CD4-positive, CD25-positive, alpha-beta regulatory T cell (primary cell): ENCODE measurements around the gene SNCA. TPM values are rescaled to one million over a fixed set of nuclear protein-coding genes. Genes with fewer than 3 reads are reported as not detected.

Experiments used
- ATAC-seq, 2 donors: fragments of 150-1000 bp; cut with Tn5 transposase; one replicate each; pipeline ENCODE4 v1.10.0; 2021; ENCODE audit warnings: low read depth in 2 of 2, moderate number of reproducible peaks in 2 of 2, moderate library complexity in 1 of 2
- DNase-seq, 3 donors: peaks; one replicate each; pipeline versions ENCODE4 v3.0.0 to v3.0.0-alpha.2; 2012 to 2022; ENCODE audit warnings: mixed read lengths in 1 of 3
- H3K27ac ChIP-seq: one replicate; pipeline ENCODE4 v1.7.0; 2013; ENCODE audit warnings: mild to moderate bottlenecking, low read length; ENCODE audit not compliant: insufficient read depth, poor library complexity, severe bottlenecking
- H3K27me3 ChIP-seq: one replicate; pipeline ENCODE4 v1.7.0; 2013; ENCODE audit warnings: low read length; ENCODE audit not compliant: control insufficient read depth, insufficient read depth
- H3K36me3 ChIP-seq: one replicate; pipeline ENCODE4 v1.7.0; 2013; ENCODE audit warnings: mild to moderate bottlenecking, low read length, moderate library complexity; ENCODE audit not compliant: control insufficient read depth, insufficient read depth
- H3K4me1 ChIP-seq: 2 replicates; pipeline ENCODE4 v1.7.0; 2013; ENCODE audit warnings: mild to moderate bottlenecking, low read length; ENCODE audit not compliant: insufficient read depth, control insufficient read depth, poor library complexity, severe bottlenecking
- H3K4me3 ChIP-seq: one replicate; pipeline ENCODE4 v1.7.0; 2013; ENCODE audit warnings: low read depth, mild to moderate bottlenecking, low read length, moderate library complexity
- H3K9me3 ChIP-seq, 2 experiments: 1 replicate in 1 of 2; 2 replicates in 1 of 2; pipeline ENCODE4 v1.7.0; 2013; ENCODE audit warnings: low read length in 2 of 2, mild to moderate bottlenecking in 1 of 2, moderate library complexity in 1 of 2; ENCODE audit not compliant: control insufficient read depth in 2 of 2
- H3K27ac Mint-ChIP-seq, 3 donors: one replicate each; pipeline ENCODE4 v1.8.0; 2020 to 2022; ENCODE audit warnings: mild to moderate bottlenecking in 3 of 3, mixed read lengths in 3 of 3, moderate library complexity in 2 of 3
- H3K27me3 Mint-ChIP-seq: one replicate; pipeline ENCODE4 v1.8.0; 2022; ENCODE audit warnings: mild to moderate bottlenecking, mixed read lengths
- H3K36me3 Mint-ChIP-seq: one replicate; pipeline ENCODE4 v1.8.0; 2020; ENCODE audit warnings: mixed read lengths
- H3K4me1 Mint-ChIP-seq, 4 donors: one replicate each; pipeline ENCODE4 v1.8.0; 2020 to 2022; ENCODE audit warnings: mixed read lengths in 4 of 4, mild to moderate bottlenecking in 1 of 4
- H3K4me3 Mint-ChIP-seq, 4 donors: one replicate each; pipeline ENCODE4 v1.8.0; 2020 to 2022; ENCODE audit warnings: mild to moderate bottlenecking in 4 of 4, mixed read lengths in 4 of 4, moderate library complexity in 3 of 4
- H3K9me3 Mint-ChIP-seq, 7 donors: one replicate each; pipeline ENCODE4 v1.8.0; 2020 to 2022; ENCODE audit warnings: mixed read lengths in 7 of 7, mild to moderate bottlenecking in 3 of 7, moderate library complexity in 2 of 7
- polyA plus RNA-seq, 4 donors: library from polyadenylated mRNA; unstranded; fragments of 300-500 nt; fragmentation: Illumina TruSeq; gene quantifications; one replicate each; pipeline ENCODE4 v1.2.3, GENCODE V29; 2021
- total RNA-seq: library from RNA; stranded (reverse); gene quantifications from one replicate; pipeline ENCODE4 v1.2.3, GENCODE V29; 2022

Gene SNCA
- total and polyA plus RNA-seq, 5 donors from 2014 or later, result 0.29 to 2.3 (median 1.9) TPM; not detected in 2

- Histone ChIP-seq H3K36me3 (no peaks in the 10 kb centered on the region), H3K27ac (no peak overlapping the region), H3K4me3 (no peak overlapping the region), H3K4me1 (no peaks in the 10 kb centered on the region), H3K9me3 (no peaks in the 10 kb centered on the region), H3K27me3 (no peaks in the 10 kb centered on the region)
- Mint-ChIP-seq H3K9me3 (peaks cover 0 to 3% (median 0%) of the 10 kb centered on the region in 7 donors), H3K27ac (no peak overlapping the region), H3K36me3 (no peaks in the 10 kb centered on the region), H3K27me3 (peaks cover 4% of the 10 kb centered on the region), H3K4me3 (no peak overlapping the region), H3K4me1 (no peaks in the 10 kb centered on the region)
- DNase-seq, result no peak
- ATAC-seq, result no peak
These were observed 136.1 kb downstream of the SNCA start for GRCh38 chr4:89700766-89701423.

GRCh38 chr4:89685690-89686089 is 151.3 kb downstream of the SNCA start:
- Mint-ChIP-seq H3K27me3 (peaks cover 4% of the 10 kb centered on the region), H3K4me3 (no peak overlapping the region), H3K4me1 (no peaks in the 10 kb centered on the region), H3K27ac (no peak overlapping the region), H3K9me3 (peaks cover 0 to 3% (median 0%) of the 10 kb centered on the region in 7 donors), H3K36me3 (no peaks in the 10 kb centered on the region)
- no peaks in the 10 kb centered on the region for H3K36me3 ChIP-seq
- no peak overlapping the region for H3K4me3 ChIP-seq
- no peaks in the 10 kb centered on the region for H3K9me3 ChIP-seq
- no peak overlapping the region for H3K27ac ChIP-seq
- no peaks in the 10 kb centered on the region for H3K4me1 ChIP-seq
- ATAC-seq (no peak), DNase-seq (peak in 1 of 3 donors; percentile 47)
- peaks cover 2% of the 10 kb centered on the region for H3K27me3 ChIP-seq

- peaks cover 0 to 3% (median 0%) of the 10 kb centered on the region in 7 donors for H3K9me3 Mint-ChIP-seq
- no peak overlapping the region for H3K4me3 Mint-ChIP-seq
- H3K36me3 ChIP-seq, result no peaks in the 10 kb centered on the region
These were observed 151.7 kb downstream of the SNCA start for GRCh38 chr4:89685277-89685676.

GRCh38 chr4:89684536-89684935 is 152.4 kb downstream of the SNCA start:
- Mint-ChIP-seq H3K9me3 (peaks cover 0 to 3% (median 0%) of the 10 kb centered on the region in 7 donors), H3K36me3 (no peaks in the 10 kb centered on the region), H3K27ac (no peak overlapping the region), H3K4me1 (peaks cover 0 to 2% (median under 1%) of the 10 kb centered on the region in 4 donors), H3K27me3 (peaks cover 4% of the 10 kb centered on the region), H3K4me3 (no peak overlapping the region)
- H3K36me3 ChIP-seq, result no peaks in the 10 kb centered on the region
- no peak for ATAC-seq
- no peaks in the 10 kb centered on the region for H3K9me3 ChIP-seq
- no peak overlapping the region for H3K4me3 ChIP-seq
- H3K4me1 ChIP-seq, result no peaks in the 10 kb centered on the region
- no peak overlapping the region for H3K27ac ChIP-seq
- no peak for DNase-seq
- H3K27me3 ChIP-seq, result peaks cover 2% of the 10 kb centered on the region

More at GRCh38 chr4:89685277-89685676, 151.7 kb downstream of the SNCA start:
- Histone ChIP-seq H3K4me3 (no peak overlapping the region), H3K9me3 (no peaks in the 10 kb centered on the region), H3K4me1 (no peaks in the 10 kb centered on the region), H3K27ac (no peak overlapping the region), H3K27me3 (peaks cover 2% of the 10 kb centered on the region)
- Mint-ChIP-seq H3K4me1 (no peaks in the 10 kb centered on the region), H3K27ac (no peak overlapping the region), H3K27me3 (peaks cover 4% of the 10 kb centered on the region), H3K36me3 (no peaks in the 10 kb centered on the region)
- no peak for ATAC-seq
- peak in 1 of 3 donors; percentile 25 for DNase-seq

- no peaks in the 10 kb centered on the region for H3K36me3 Mint-ChIP-seq
- H3K4me1 ChIP-seq, result no peaks in the 10 kb centered on the region
- H3K27ac Mint-ChIP-seq, result no peak overlapping the region
- H3K9me3 ChIP-seq, result no peaks in the 10 kb centered on the region
- no peak overlapping the region for H3K4me3 ChIP-seq
- DNase-seq, result no peak
- H3K9me3 Mint-ChIP-seq, result no peaks in the 10 kb centered on the region
- no peak overlapping the region for H3K27ac ChIP-seq
- no peaks in the 10 kb centered on the region for H3K36me3 ChIP-seq
- H3K4me1 Mint-ChIP-seq, result peaks cover 0 to 4% (median 1%) of the 10 kb centered on the region in 4 donors
- no peak overlapping the region for H3K4me3 Mint-ChIP-seq
- ATAC-seq, result no peak
- H3K27me3 Mint-ChIP-seq, result no peaks in the 10 kb centered on the region
- H3K27me3 ChIP-seq, result peaks cover 2% of the 10 kb centered on the region
These were observed 154.2 kb downstream of the SNCA start for GRCh38 chr4:89682808-89683207.

- Histone ChIP-seq H3K27me3 (peaks cover 2% of the 10 kb centered on the region), H3K4me1 (no peaks in the 10 kb centered on the region), H3K27ac (no peak overlapping the region), H3K9me3 (no peaks in the 10 kb centered on the region), H3K36me3 (no peaks in the 10 kb centered on the region), H3K4me3 (no peak overlapping the region)
- no peak overlapping the region for H3K27ac Mint-ChIP-seq
- no peaks in the 10 kb centered on the region for H3K27me3 Mint-ChIP-seq
- no peak for DNase-seq
- no peak for ATAC-seq
- H3K9me3 Mint-ChIP-seq, result peaks cover 0 to 8% (median 0%) of the 10 kb centered on the region in 7 donors
- no peaks in the 10 kb centered on the region for H3K36me3 Mint-ChIP-seq
- no peak overlapping the region for H3K4me3 Mint-ChIP-seq
- H3K4me1 Mint-ChIP-seq, result peaks cover 0 to 4% (median 1%) of the 10 kb centered on the region in 4 donors
These were observed 155.3 kb downstream of the SNCA start for GRCh38 chr4:89681671-89682070.

- no peaks in the 10 kb centered on the region for H3K27me3 Mint-ChIP-seq
- no peak overlapping the region for H3K27ac Mint-ChIP-seq
- ATAC-seq (no peak), DNase-seq (no peak)
- H3K4me3 Mint-ChIP-seq, result no peak overlapping the region
- peaks cover 0 to 4% (median 1%) of the 10 kb centered on the region in 4 donors for H3K4me1 Mint-ChIP-seq
- Histone ChIP-seq H3K27me3 (peaks cover 2% of the 10 kb centered on the region), H3K36me3 (no peaks in the 10 kb centered on the region), H3K27ac (no peak overlapping the region), H3K4me3 (no peak overlapping the region), H3K4me1 (no peaks in the 10 kb centered on the region), H3K9me3 (no peaks in the 10 kb centered on the region)
- H3K36me3 Mint-ChIP-seq, result no peaks in the 10 kb centered on the region
- H3K9me3 Mint-ChIP-seq, result peaks cover 0 to 13% (median 0%) of the 10 kb centered on the region in 7 donors
These were observed 155.7 kb downstream of the SNCA start for GRCh38 chr4:89681219-89681618.

GRCh38 chr4:89674876-89675459 is 162.0 kb downstream of the SNCA start:
- DNase-seq, result no peak
- H3K36me3 Mint-ChIP-seq, result no peaks in the 10 kb centered on the region
- H3K27me3 Mint-ChIP-seq, result peaks cover 26% of the 10 kb centered on the region
- no peaks in the 10 kb centered on the region for H3K36me3 ChIP-seq
- peaks cover 0 to 13% (median 0%) of the 10 kb centered on the region in 7 donors for H3K9me3 Mint-ChIP-seq
- H3K9me3 ChIP-seq, result no peaks in the 10 kb centered on the region
- H3K4me3 ChIP-seq, result no peak overlapping the region
- no peaks in the 10 kb centered on the region for H3K4me1 ChIP-seq
- no peak overlapping the region for H3K27ac ChIP-seq
- no peak overlapping the region for H3K27ac Mint-ChIP-seq
- H3K27me3 ChIP-seq, result no peaks in the 10 kb centered on the region
- no peak overlapping the region for H3K4me3 Mint-ChIP-seq
- H3K4me1 Mint-ChIP-seq, result peaks cover 0 to 4% (median 1%) of the 10 kb centered on the region in 4 donors
- no peak for ATAC-seq
